Naive thymus-derived CD4-positive, alpha-beta T cell (primary cell): ENCODE measurements around the gene TBC1D32. TPM values are rescaled to one million over a fixed set of nuclear protein-coding genes. Genes with fewer than 3 reads are reported as not detected.

Experiments used
- ATAC-seq: fragments of 150-1000 bp; cut with Tn5 transposase; 2 replicates; pipeline ENCODE4 v1.10.0; 2021; ENCODE audit warnings: mild to moderate bottlenecking, moderate library complexity
- CTCF ChIA-PET: fragments of 350-600 bp; sonication (Branson Sonifier 250); formaldehyde crosslinking; loops from one replicate; lab custom pipeline; 2021; ENCODE audit warnings: antibody characterized with exemption; lab: Charles Lee
- POLR2A ChIA-PET: fragments of 350-600 bp; sonication (Branson Sonifier 250); formaldehyde crosslinking; loops from one replicate; lab custom pipeline; 2021; ENCODE audit warnings: antibody characterized with exemption, inconsistent platforms; lab: Charles Lee
- DNase-seq, 9 donors: peaks; one replicate each; pipeline versions ENCODE4 v3.0.0 to v3.0.0-alpha.2; 2020 to 2022; ENCODE audit warnings: mixed read lengths in 1 of 9
- H3K27ac ChIP-seq: one replicate; pipeline ENCODE4 v1.7.0; 2013; ENCODE audit warnings: mild to moderate bottlenecking, low read depth, low read length, moderate library complexity
- H3K27me3 ChIP-seq, 2 donors: one replicate each; pipeline ENCODE4 v1.7.0; 2013; ENCODE audit warnings: low read length in 2 of 2, mild to moderate bottlenecking in 2 of 2, moderate library complexity in 2 of 2; ENCODE audit not compliant: control insufficient read depth in 2 of 2, insufficient read depth in 2 of 2
- H3K36me3 ChIP-seq, 3 experiments: 1 replicate in 2 of 3; 2 replicates in 1 of 3; pipeline ENCODE4 v1.7.0; 2013; ENCODE audit warnings: low read length in 3 of 3, mild to moderate bottlenecking in 3 of 3, moderate library complexity in 1 of 3; ENCODE audit not compliant: insufficient read depth in 3 of 3, control insufficient read depth in 2 of 3
- H3K4me1 ChIP-seq, 2 donors: one replicate each; pipeline ENCODE4 v1.7.0; 2013; ENCODE audit warnings: low read length in 2 of 2, mild to moderate bottlenecking in 2 of 2, moderate library complexity in 1 of 2; ENCODE audit not compliant: control insufficient read depth in 2 of 2, insufficient read depth in 2 of 2
- H3K4me3 ChIP-seq: 2 replicates; pipeline ENCODE4 v1.7.0; 2013; ENCODE audit warnings: mild to moderate bottlenecking, low read length
- H3K9me3 ChIP-seq, 3 experiments: 1 replicate in 2 of 3; 2 replicates in 1 of 3; pipeline ENCODE4 v1.7.0; 2013; ENCODE audit warnings: low read length in 3 of 3; ENCODE audit not compliant: control insufficient read depth in 2 of 3
- H3K27ac Mint-ChIP-seq, 9 donors: one replicate each; pipeline ENCODE4 v1.8.0; 2020 to 2022; ENCODE audit warnings: mixed read lengths in 9 of 9, mild to moderate bottlenecking in 8 of 9, moderate library complexity in 5 of 9, inconsistent platforms in 2 of 9
- H3K27me3 Mint-ChIP-seq, 5 donors: one replicate each; pipeline ENCODE4 v1.8.0; 2021 to 2022; ENCODE audit warnings: mixed read lengths in 5 of 5, mild to moderate bottlenecking in 1 of 5
- H3K36me3 Mint-ChIP-seq, 5 donors: one replicate each; pipeline ENCODE4 v1.8.0; 2020 to 2022; ENCODE audit warnings: mixed read lengths in 5 of 5, mild to moderate bottlenecking in 3 of 5, inconsistent platforms in 1 of 5
- H3K4me1 Mint-ChIP-seq, 7 donors: one replicate each; pipeline ENCODE4 v1.8.0; 2020 to 2022; ENCODE audit warnings: mixed read lengths in 7 of 7, mild to moderate bottlenecking in 3 of 7, inconsistent platforms in 1 of 7
- H3K4me3 Mint-ChIP-seq, 10 donors: one replicate each; pipeline ENCODE4 v1.8.0; 2020 to 2022; ENCODE audit warnings: mild to moderate bottlenecking in 10 of 10, mixed read lengths in 10 of 10, moderate library complexity in 6 of 10, inconsistent platforms in 2 of 10
- H3K9me3 Mint-ChIP-seq, 11 donors: one replicate each; pipeline ENCODE4 v1.8.0; 2020 to 2022; ENCODE audit warnings: mixed read lengths in 11 of 11, mild to moderate bottlenecking in 4 of 11, inconsistent platforms in 1 of 11, moderate library complexity in 1 of 11
- intact Hi-C, 2 donors: fragments of 100-400 bp; cut with micrococcal nuclease; formaldehyde crosslinking; loops; one replicate each; pipeline ENCODE4 v1.15.1; 2023
- polyA plus RNA-seq, 2 donors: library from polyadenylated mRNA; unstranded; fragments of 300-500 nt; fragmentation: Illumina TruSeq; gene quantifications; one replicate each; pipeline ENCODE4 v1.2.3, GENCODE V29; 2021
- total RNA-seq, 6 experiments: library from RNA in 5 of 6; stranded (reverse) in 5 of 6; gene quantifications; 1 replicate in 5 of 6; 2 replicates in 1 of 6; pipeline ENCODE4 v1.2.3 and lab custom pipeline; 2021 to 2026

TBC1D32 gene
- total and polyA plus RNA-seq, 7 experiments from 2014 or later = 2.2 to 17.7 (median 14.7) TPM

DNA sequence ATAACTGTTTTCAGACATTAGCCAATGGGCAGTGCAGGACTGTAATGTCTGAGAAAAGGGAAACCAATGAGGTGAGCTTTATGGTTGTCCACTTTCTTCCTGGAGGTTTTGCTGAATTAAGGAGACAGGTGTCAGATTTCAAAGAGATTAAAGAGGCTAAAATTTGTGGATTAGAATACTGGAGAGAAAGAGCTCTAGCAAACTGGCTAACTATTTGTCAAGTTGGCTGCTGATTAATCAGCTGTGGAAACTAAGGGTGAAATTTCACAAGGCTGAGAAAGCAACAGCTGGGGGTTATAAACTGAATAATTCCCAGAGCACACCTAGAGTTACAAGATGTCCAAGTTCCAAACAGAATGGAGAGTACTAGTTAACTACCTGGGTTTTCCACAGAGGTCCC lies 198.9 kb downstream of the TBC1D32 start:
- H3K4me3 Mint-ChIP-seq = no peak overlapping the region
- Histone ChIP-seq H3K9me3 (no peaks in the 10 kb centered on the region), H3K4me1 (no peaks in the 10 kb centered on the region), H3K27ac (no peak overlapping the region), H3K27me3 (no peaks in the 10 kb centered on the region), H3K36me3 (no peaks in the 10 kb centered on the region), H3K4me3 (no peak overlapping the region)
- intact Hi-C loops = no loop called here
- ChIA-PET POLR2A (no interaction called here), CTCF (no interaction called here)
- H3K27me3 Mint-ChIP-seq = no peaks in the 10 kb centered on the region
- H3K9me3 Mint-ChIP-seq = no peaks in the 10 kb centered on the region
- ATAC-seq (no peak), DNase-seq (no peak)
- no peak overlapping the region for H3K27ac Mint-ChIP-seq
- H3K36me3 Mint-ChIP-seq = peaks cover 0 to 23% (median 10%) of the 10 kb centered on the region in 5 donors
- peaks cover 0 to 1% (median 0%) of the 10 kb centered on the region in 7 donors for H3K4me1 Mint-ChIP-seq

DNA sequence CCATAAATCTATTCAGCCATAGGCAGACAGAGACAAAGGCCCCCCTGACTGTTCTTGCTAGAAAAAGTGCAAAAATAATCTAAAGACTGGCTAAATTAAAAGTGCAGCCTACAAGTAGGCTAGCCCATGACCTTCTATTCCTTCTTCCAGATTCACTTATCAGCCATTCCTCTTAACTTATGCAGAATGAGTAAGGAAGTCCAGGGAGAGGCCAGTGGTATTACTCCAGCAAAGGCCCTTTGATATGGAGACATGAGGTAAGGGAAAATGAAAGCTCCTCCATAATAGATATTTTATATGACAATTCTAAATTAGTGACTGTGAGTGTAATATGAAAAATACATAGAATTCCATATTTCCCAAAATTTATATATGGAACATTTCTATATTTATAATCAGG lies 199.4 kb downstream of the TBC1D32 start:
- no peak for ATAC-seq
- DNase-seq = no peak
- H3K4me1 ChIP-seq = no peaks in the 10 kb centered on the region
- H3K9me3 ChIP-seq = no peaks in the 10 kb centered on the region
- Mint-ChIP-seq H3K4me3 (no peak overlapping the region), H3K36me3 (peaks cover 0 to 27% (median 14%) of the 10 kb centered on the region in 5 donors), H3K27ac (no peak overlapping the region), H3K4me1 (peaks cover 0 to 1% (median 0%) of the 10 kb centered on the region in 7 donors), H3K27me3 (no peaks in the 10 kb centered on the region), H3K9me3 (peaks cover 0 to 2% (median 0%) of the 10 kb centered on the region in 11 donors)
- CTCF ChIA-PET = no interaction called here
- H3K36me3 ChIP-seq = no peaks in the 10 kb centered on the region
- H3K27me3 ChIP-seq = no peaks in the 10 kb centered on the region
- intact Hi-C loops = loop anchor here in 1 of 2 donors (5.0 kb wide), 1 partner anchor 97 kb away; no protein-coding TSS in a partner anchor
- POLR2A ChIA-PET = no interaction called here
- H3K27ac ChIP-seq = no peak overlapping the region
- H3K4me3 ChIP-seq = no peak overlapping the region

DNA sequence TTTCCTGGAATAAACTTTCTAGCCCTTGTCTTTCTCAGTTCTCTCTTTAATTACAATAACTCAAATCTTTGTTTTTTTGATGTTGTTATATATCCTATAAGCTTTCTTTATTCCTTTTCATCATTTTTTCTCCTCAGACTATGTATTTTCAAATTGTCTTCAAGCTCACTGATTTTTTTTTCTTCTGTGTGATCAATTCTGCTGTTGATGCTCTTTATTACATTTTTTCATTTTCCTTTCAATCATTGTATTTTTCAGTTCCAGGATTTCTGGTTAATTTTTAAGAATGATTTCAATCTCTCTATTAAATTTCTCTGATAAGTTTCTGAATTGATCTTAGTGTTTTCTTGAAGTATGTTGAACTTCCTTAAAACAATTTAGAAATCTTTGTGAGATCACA lies 209.7 kb downstream of the TBC1D32 start:
- H3K4me1 Mint-ChIP-seq = no peaks in the 10 kb centered on the region
- no peak overlapping the region for H3K27ac Mint-ChIP-seq
- Histone ChIP-seq H3K4me3 (no peak overlapping the region), H3K27me3 (no peaks in the 10 kb centered on the region), H3K36me3 (peaks cover 0 to 18% (median 0%) of the 10 kb centered on the region in 3 experiments), H3K27ac (no peak overlapping the region), H3K9me3 (peaks cover 0 to 11% (median 0%) of the 10 kb centered on the region in 3 experiments), H3K4me1 (no peaks in the 10 kb centered on the region)
- ChIA-PET CTCF (no interaction called here), POLR2A (no interaction called here)
- no peaks in the 10 kb centered on the region for H3K27me3 Mint-ChIP-seq
- H3K9me3 Mint-ChIP-seq = peaks cover 0 to 31% (median 17%) of the 10 kb centered on the region in 11 donors
- DNase-seq (no peak), ATAC-seq (no peak)
- H3K36me3 Mint-ChIP-seq = peaks cover 10 to 54% (median 20%) of the 10 kb centered on the region in 5 donors
- no peak overlapping the region for H3K4me3 Mint-ChIP-seq
- intact Hi-C loops = no loop called here

DNA sequence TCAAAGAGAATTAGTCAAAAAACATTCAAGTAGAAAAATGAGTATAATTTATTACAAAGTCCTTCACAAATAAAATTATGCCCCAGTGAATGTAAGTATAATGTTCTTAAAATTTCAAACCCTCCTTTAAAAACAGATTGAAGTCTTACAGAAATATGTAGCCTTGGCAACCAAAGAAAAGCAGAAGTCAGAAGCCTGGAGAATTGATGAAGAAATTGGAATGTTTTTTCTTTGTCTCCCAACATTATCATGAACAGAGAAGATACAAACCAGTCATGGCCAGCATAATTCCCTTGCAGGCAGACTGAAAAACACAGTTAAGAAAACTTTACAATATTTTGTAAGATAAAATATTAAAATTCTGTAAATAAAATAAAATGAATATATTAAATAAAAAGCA lies 221.9 kb downstream of the TBC1D32 start:
- Histone ChIP-seq H3K27me3 (no peaks in the 10 kb centered on the region), H3K27ac (no peak overlapping the region), H3K36me3 (no peaks in the 10 kb centered on the region), H3K9me3 (no peaks in the 10 kb centered on the region), H3K4me3 (no peak overlapping the region), H3K4me1 (no peaks in the 10 kb centered on the region)
- Mint-ChIP-seq H3K27me3 (no peaks in the 10 kb centered on the region), H3K4me1 (no peaks in the 10 kb centered on the region), H3K27ac (no peak overlapping the region), H3K4me3 (no peak overlapping the region), H3K36me3 (peaks cover 0 to 24% (median 0%) of the 10 kb centered on the region in 5 donors), H3K9me3 (no peaks in the 10 kb centered on the region)
- DNase-seq (no peak), ATAC-seq (no peak)
- intact Hi-C loops = no loop called here
- CTCF ChIA-PET = no interaction called here
- POLR2A ChIA-PET = interaction anchor here (0.6 kb wide), 1 partner anchor 37 kb away, joined by 3 read pairs; no protein-coding TSS in a partner anchor

DNA sequence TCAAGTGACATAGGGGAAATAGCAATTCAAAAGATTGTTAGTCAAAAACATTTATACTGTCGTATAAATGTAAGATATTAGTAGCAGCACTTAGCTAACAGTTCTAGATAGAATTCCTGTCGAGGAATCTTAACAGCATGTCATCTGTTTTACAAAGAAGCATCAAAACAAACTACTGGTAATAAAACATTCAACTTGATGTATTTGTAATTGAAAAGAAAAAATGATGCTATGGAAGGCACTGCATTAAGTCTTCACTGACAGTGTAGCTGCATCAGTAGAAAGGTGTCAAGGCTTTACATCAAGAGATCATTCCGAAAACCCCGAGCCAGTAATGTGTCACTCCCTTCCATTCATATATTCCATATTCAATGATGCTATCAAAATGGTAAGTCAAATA lies 223.5 kb downstream of the TBC1D32 start:
- H3K4me1 Mint-ChIP-seq = no peaks in the 10 kb centered on the region
- H3K36me3 Mint-ChIP-seq = peaks cover 0 to 24% (median under 1%) of the 10 kb centered on the region in 5 donors
- intact Hi-C loops = no loop called here
- DNase-seq (no peak), ATAC-seq (no peak)
- no peak overlapping the region for H3K4me3 Mint-ChIP-seq
- no peak overlapping the region for H3K4me3 ChIP-seq
- no peaks in the 10 kb centered on the region for H3K4me1 ChIP-seq
- H3K36me3 ChIP-seq = no peaks in the 10 kb centered on the region
- POLR2A ChIA-PET = no interaction called here
- H3K27me3 Mint-ChIP-seq = no peaks in the 10 kb centered on the region
- no peak overlapping the region for H3K27ac Mint-ChIP-seq
- no peak overlapping the region for H3K27ac ChIP-seq
- CTCF ChIA-PET = no interaction called here
- H3K9me3 Mint-ChIP-seq = no peaks in the 10 kb centered on the region
- no peaks in the 10 kb centered on the region for H3K9me3 ChIP-seq
- H3K27me3 ChIP-seq = no peaks in the 10 kb centered on the region

DNA sequence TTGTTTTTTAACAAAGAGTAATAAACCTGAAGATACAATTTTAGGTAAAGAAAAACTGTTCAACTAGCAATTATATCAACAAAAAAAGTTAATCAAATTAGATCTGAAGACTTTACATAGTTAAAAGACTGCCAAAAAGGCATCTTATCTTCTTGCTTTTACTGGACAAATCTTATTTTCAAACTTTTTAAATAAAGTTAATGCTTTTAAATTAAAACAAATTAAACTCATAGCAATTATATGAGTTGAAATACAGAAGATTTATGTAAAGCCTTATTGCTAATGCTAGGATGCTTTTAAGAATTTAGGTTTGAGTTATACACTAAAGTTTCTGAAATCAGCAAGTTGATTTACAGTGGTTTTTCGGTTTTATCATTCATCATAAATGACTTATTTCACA lies 227.3 kb downstream of the TBC1D32 start:
- Mint-ChIP-seq H3K9me3 (peaks cover 0 to 7% (median 4%) of the 10 kb centered on the region in 11 donors), H3K36me3 (peaks cover 0 to 23% (median 20%) of the 10 kb centered on the region in 5 donors), H3K27me3 (no peaks in the 10 kb centered on the region), H3K4me3 (no peak overlapping the region), H3K4me1 (no peaks in the 10 kb centered on the region), H3K27ac (no peak overlapping the region)
- Histone ChIP-seq H3K36me3 (no peaks in the 10 kb centered on the region), H3K27ac (no peak overlapping the region), H3K4me3 (no peak overlapping the region), H3K27me3 (no peaks in the 10 kb centered on the region), H3K4me1 (no peaks in the 10 kb centered on the region), H3K9me3 (no peaks in the 10 kb centered on the region)
- ChIA-PET POLR2A (no interaction called here), CTCF (no interaction called here)
- intact Hi-C loops = no loop called here
- ATAC-seq (no peak), DNase-seq (no peak)

DNA sequence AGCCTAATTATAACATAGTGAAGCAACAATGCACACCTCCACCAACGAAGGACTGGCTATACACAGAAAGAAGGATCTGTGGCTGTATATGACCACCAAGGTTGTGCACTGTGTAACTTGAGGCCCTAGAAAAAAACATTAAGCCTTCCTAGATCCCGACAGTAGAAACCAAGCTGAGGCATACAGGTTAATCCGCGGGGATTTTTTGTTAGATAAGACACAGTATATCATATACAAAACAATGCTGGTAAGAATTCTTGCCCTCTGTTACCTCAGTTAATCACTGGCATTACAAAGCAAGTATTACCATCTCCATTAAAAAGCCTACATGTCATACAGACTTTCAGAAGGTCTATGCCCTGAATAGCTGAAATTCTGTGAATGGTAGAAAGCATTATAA lies 228.8 kb downstream of the TBC1D32 start:
- H3K4me1 ChIP-seq = no peaks in the 10 kb centered on the region
- ChIA-PET CTCF (no interaction called here), POLR2A (no interaction called here)
- H3K27ac Mint-ChIP-seq = no peak overlapping the region
- intact Hi-C loops = no loop called here
- ATAC-seq = no peak
- H3K9me3 ChIP-seq = no peaks in the 10 kb centered on the region
- no peak overlapping the region for H3K27ac ChIP-seq
- peaks cover 0 to 37% (median 21%) of the 10 kb centered on the region in 5 donors for H3K36me3 Mint-ChIP-seq
- no peaks in the 10 kb centered on the region for H3K4me1 Mint-ChIP-seq
- peaks cover 0 to 8% (median 4%) of the 10 kb centered on the region in 11 donors for H3K9me3 Mint-ChIP-seq
- no peak overlapping the region for H3K4me3 ChIP-seq
- H3K27me3 ChIP-seq = no peaks in the 10 kb centered on the region
- H3K27me3 Mint-ChIP-seq = no peaks in the 10 kb centered on the region
- DNase-seq = no peak
- no peak overlapping the region for H3K4me3 Mint-ChIP-seq
- H3K36me3 ChIP-seq = no peaks in the 10 kb centered on the region
